Activated naive CD4-positive, alpha-beta T cell treated with anti-CD3 and anti-CD28 coated beads for 36 hours (primary cell): ENCODE data around the gene PRMT2. TPM values are rescaled to one million over a fixed set of nuclear protein-coding genes. Genes with fewer than 3 reads are reported as not detected.

Source experiments
- total RNA-seq, 2 experiments: library from RNA; stranded (reverse); gene quantifications; one replicate each; pipeline ENCODE4 v1.2.3, GENCODE V29; 2021

Gene PRMT2
- total RNA-seq, 2 experiments from 2014 or later, result 78.5 to 81.1 TPM

Other genes starting within 250 kb of the PRMT2 start
- 10 to 100 TPM; 31.4 to 32.7 TPM for gene DIP2A, start 176.8 kb upstream of the PRMT2 start, total RNA-seq
- gene S100B, start 30.6 kb upstream of the PRMT2 start, total RNA-seq, result under 1 TPM in 1 of 2 experiments, not detected in 1; 0.24 TPM